Astrocyte of the spinal cord (primary cell): ENCODE results near the gene PUS10.
A peak's percentile ranks its signal among the peaks of the same experiment; 100 is the strongest.
"Not testable (repeated sequence)": the region's sequence is repeated elsewhere in the genome, so short reads cannot be mapped to it uniquely, and the experiment has no call there.

Source experiments
- DNase-seq: peaks from one replicate; pipeline ENCODE4 v3.0.0; 2011; ENCODE audit warnings: low read depth, low spot score
- H3K4me3 ChIP-seq: 2 replicates; pipeline ENCODE4 v1.5.1; 2011; ENCODE audit warnings: low read depth, mild to moderate bottlenecking, low read length, moderate library complexity
- CTCF ChIP-seq: IDR thresholded peaks from 2 replicates; pipeline ENCODE4 v1.5.1; 2012; ENCODE audit warnings: low read depth, mild to moderate bottlenecking, low read length, inconsistent platforms
- in situ Hi-C: cut with HindIII; loops from 2 replicates; pipeline ENCODE4 v1.10.0; 2017; ENCODE audit warnings: low sequenced_read_pairs

PUS10 gene

GRCh38 chr2:60925994-60926740, 91.9 kb downstream of the PUS10 start:
- peak; percentile 23 for DNase-seq

GRCh38 chr2:60907329-60907728, 110.7 kb downstream of the PUS10 start:
- no peak for TF ChIP-seq CTCF
- no peak overlapping the region for H3K4me3 ChIP-seq
- no peak for DNase-seq
- in situ Hi-C loops = no loop called here

More at GRCh38 chr2:60925994-60926740, 91.9 kb downstream of the PUS10 start:
- no peak for TF ChIP-seq CTCF
- no peak overlapping the region for H3K4me3 ChIP-seq
- in situ Hi-C loops = no loop called here

GRCh38 chr2:60906395-60906794, 111.7 kb downstream of the PUS10 start:
- no peak for DNase-seq
- H3K4me3 ChIP-seq = no peak overlapping the region
- in situ Hi-C loops = no loop called here
- TF ChIP-seq CTCF = no peak

DNA sequence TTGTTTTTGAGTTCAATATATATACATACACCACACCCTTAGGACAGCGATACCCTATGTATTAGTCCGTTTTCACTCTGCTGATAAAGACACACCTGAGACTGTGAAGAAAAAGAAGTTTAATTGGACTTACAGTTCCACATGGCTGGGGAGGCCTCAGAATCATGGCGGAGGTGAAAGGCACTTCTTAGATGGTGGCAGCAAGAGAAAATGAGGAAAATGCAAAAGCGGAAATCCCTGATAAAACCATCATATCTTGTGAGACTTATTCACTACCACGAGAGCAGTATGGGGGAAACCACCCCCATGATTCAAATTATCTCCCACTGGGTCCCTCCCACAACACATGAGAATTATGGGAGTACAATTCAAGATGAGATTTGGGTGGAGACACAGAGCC, 112.2 kb downstream of the PUS10 start:
- DNase-seq, in situ Hi-C loops, H3K4me3 ChIP-seq: not testable (repeated sequence)

GRCh38 chr2:60901296-60901695, 116.8 kb downstream of the PUS10 start:
- in situ Hi-C loops, DNase-seq, H3K4me3 ChIP-seq: not testable (repeated sequence)

- DNase-seq = no peak
- TF ChIP-seq CTCF = no peak
- in situ Hi-C loops = no loop called here
- no peak overlapping the region for H3K4me3 ChIP-seq
These were observed 118.2 kb downstream of the PUS10 start for GRCh38 chr2:60899892-60900249.

- no peak overlapping the region for H3K4me3 ChIP-seq
- TF ChIP-seq CTCF = no peak
- DNase-seq = no peak
- in situ Hi-C loops = no loop called here
These were observed 118.7 kb downstream of the PUS10 start for GRCh38 chr2:60899230-60899891.
